Muscle layer of duodenum (tissue), 2 donors: Measurements from ENCODE around the gene EDA2R.

Source experiments
- H3K27ac ChIP-seq: one replicate; pipeline ENCODE4 v1.7.0; 2013; ENCODE audit warnings: mild to moderate bottlenecking, low read length
- H3K27me3 ChIP-seq: one replicate; pipeline ENCODE4 v1.7.0; 2013; ENCODE audit warnings: low read depth, mild to moderate bottlenecking, control low read depth, low read length
- H3K36me3 ChIP-seq, 2 donors: one replicate each; pipeline ENCODE4 v1.7.0; 2013; ENCODE audit warnings: low read length in 2 of 2, control low read depth in 1 of 2, mild to moderate bottlenecking in 1 of 2; ENCODE audit not compliant: insufficient read depth in 2 of 2, control insufficient read depth in 1 of 2
- H3K4me1 ChIP-seq, 2 donors: one replicate each; pipeline ENCODE4 v1.7.0; 2013; ENCODE audit warnings: low read length in 2 of 2, mild to moderate bottlenecking in 2 of 2, control low read depth in 1 of 2, moderate library complexity in 1 of 2; ENCODE audit not compliant: insufficient read depth in 2 of 2, control insufficient read depth in 1 of 2
- H3K4me3 ChIP-seq, 2 donors: one replicate each; pipeline ENCODE4 v1.7.0; 2013; ENCODE audit warnings: low read length in 2 of 2, low read depth in 1 of 2, mild to moderate bottlenecking in 1 of 2
- H3K9me3 ChIP-seq, 2 donors: one replicate each; pipeline ENCODE4 v1.7.0; 2013; ENCODE audit warnings: low read length in 2 of 2, control low read depth in 1 of 2, mild to moderate bottlenecking in 1 of 2; ENCODE audit not compliant: control insufficient read depth in 1 of 2
- donor health status: healthy.

EDA2R gene

DNA sequence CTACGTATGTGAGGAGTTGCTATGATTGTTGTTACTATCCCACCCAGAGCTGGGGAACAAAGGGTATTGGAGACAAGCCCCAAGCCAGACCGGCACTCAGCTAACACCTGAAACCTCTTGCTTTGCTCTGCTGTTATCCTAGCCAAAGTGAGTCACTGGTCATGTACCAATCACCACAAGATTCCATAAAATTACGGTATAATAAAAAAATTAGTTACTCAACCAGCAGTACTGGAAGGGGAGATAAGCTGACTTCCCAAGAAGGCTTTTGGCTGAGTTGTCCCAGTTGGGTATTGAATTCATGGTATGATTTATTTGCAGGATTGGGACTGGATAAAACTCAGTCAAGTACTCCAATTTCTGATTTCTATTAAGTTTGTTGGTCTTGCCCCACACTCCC is 5.3 kb downstream of the EDA2R start:
- Histone ChIP-seq H3K9me3 (no peaks in the 10 kb centered on the region), H3K27ac (no peak overlapping the region), H3K36me3 (no peaks in the 10 kb centered on the region), H3K4me1 (peaks cover 0 to 3% of the 10 kb centered on the region in 2 donors), H3K27me3 (no peaks in the 10 kb centered on the region), H3K4me3 (no peak overlapping the region)

DNA sequence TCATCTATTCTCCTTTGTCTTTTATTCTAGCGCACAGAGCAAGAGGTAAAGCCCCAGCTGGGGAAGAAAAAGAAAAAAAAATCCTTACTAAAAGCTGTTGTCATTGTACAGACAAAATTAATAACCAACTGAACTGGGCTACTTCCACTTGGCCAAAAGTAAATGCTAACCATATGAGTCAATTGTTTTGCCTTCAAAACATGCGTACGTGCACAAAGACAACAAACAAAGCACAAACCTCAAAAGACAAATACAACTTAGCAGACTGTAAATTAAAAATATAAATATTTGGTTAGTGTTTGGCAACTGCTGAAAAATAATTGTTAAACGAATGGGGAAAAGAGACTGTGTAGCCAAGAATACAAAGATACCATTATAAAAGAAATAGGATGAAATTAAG is 5.9 kb downstream of the EDA2R start:
- Histone ChIP-seq H3K36me3 (no peaks in the 10 kb centered on the region), H3K9me3 (no peaks in the 10 kb centered on the region), H3K27ac (no peak overlapping the region), H3K27me3 (no peaks in the 10 kb centered on the region), H3K4me1 (peaks cover 0 to 3% of the 10 kb centered on the region in 2 donors), H3K4me3 (no peak overlapping the region)

DNA sequence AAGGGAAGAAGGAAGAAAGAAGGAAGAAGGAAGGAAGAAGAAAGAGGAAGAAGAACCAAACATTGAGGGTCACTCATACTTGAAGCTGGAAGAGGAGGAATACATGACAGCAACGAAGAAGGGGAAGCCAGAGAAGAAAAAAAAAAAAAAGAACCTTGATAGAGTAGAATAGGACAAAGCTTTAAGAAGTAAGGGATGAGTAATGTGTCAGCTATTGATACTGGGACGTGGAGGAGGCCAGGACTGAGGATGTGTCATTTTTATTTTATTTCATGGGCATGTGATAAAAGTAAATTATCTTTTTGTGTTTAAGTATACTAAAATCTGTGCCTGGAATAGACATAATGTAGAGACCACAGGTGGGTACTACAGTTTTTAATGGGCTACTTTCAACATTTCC is 6.4 kb downstream of the EDA2R start:
- no peak overlapping the region for H3K27ac ChIP-seq
- no peak overlapping the region for H3K4me3 ChIP-seq
- peaks cover 0 to 3% of the 10 kb centered on the region in 2 donors for H3K4me1 ChIP-seq
- no peaks in the 10 kb centered on the region for H3K9me3 ChIP-seq
- H3K27me3 ChIP-seq, result no peaks in the 10 kb centered on the region
- H3K36me3 ChIP-seq, result no peaks in the 10 kb centered on the region

DNA sequence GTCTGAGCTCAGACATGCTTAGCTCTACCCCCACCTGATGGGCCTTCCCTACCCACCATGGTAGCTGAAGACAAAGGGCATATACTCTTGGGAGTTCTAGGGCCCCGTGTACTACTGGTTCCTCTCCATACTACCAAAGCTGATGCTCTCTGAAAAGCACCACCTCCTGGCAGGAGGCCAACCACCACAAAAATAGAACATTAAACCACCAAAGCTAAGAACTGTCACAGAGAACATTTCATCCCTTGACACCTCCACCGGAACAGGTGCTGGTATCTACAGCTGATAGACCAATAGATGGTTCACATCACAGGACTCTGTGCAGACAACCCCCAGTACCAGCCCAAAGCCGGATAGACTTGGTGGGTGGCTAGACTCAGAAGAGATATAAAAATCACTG is 13.4 kb downstream of the EDA2R start:
- Histone ChIP-seq H3K27ac (no peak overlapping the region), H3K9me3 (no peaks in the 10 kb centered on the region), H3K27me3 (no peaks in the 10 kb centered on the region), H3K4me3 (no peak overlapping the region), H3K4me1 (no peaks in the 10 kb centered on the region), H3K36me3 (no peaks in the 10 kb centered on the region)

DNA sequence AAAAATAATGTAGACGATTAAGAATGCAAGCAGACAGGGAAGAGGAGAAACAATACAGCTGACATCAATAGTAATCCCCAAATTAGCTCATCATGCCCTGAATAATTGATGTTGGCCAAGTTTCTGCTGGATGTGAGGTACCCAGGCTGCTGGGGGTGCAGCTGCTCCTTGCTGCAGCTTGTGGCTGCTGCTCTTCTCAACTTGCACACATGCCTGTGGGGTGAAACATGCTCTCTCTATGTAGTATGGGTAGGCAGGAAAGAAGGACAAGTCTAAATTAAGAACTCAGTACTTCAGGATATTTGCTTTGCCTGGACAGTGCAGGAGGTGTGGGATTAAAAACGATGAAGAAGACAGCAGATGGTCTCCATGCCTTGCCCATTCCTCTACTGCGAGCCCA is 16.7 kb downstream of the EDA2R start:
- Histone ChIP-seq H3K4me3 (no peak overlapping the region), H3K4me1 (no peaks in the 10 kb centered on the region), H3K36me3 (no peaks in the 10 kb centered on the region), H3K27ac (no peak overlapping the region), H3K9me3 (no peaks in the 10 kb centered on the region), H3K27me3 (no peaks in the 10 kb centered on the region)

DNA sequence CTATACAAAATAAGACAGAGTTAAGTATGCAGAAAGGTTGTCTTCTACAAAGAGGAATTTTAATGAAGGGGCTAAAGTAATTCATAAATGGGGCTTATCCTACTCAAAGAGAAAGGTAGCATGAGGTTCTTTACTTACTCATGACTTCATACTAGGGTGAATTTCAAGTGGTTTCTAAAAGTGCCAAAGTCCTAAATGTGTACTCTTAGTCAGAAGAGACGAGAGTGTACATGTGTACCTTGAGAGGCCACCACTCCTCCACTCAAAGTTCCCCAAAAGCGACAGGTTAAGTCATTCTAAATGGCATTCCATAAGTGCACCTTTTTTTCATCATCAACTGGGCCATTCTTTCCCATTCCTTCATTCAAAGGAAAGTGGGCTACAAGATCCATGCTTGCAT is 21.9 kb downstream of the EDA2R start:
- Histone ChIP-seq H3K27me3 (no peaks in the 10 kb centered on the region), H3K4me1 (no peaks in the 10 kb centered on the region), H3K9me3 (no peaks in the 10 kb centered on the region), H3K4me3 (no peak overlapping the region), H3K27ac (no peak overlapping the region), H3K36me3 (no peaks in the 10 kb centered on the region)

DNA sequence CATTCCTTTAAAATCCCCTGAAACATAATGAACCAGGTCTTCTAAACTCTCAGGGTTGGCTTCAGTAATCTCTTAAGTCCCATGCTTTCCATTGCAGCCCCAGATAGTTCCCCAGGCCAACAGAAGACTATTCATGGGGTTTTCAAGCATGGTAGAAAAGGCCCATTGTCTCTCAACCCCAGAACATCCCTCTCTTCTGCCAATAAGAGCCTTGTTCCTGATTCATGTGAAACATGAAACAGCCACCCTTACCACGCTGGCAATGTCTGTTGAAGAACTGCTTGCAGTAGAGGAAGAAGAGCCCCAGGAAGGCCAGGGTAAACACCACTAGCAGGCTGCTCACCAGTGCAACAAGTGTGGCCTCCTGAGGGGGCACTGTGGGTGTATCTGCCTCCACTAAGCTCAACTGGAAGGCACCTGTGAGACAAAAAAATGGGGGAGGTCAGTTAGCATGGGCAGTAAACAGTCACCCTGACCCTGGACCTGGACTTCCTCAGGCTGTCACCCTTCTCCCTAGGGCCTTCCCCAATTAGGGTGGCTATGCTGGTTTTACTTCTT is 36.4 kb downstream of the EDA2R start:
- H3K9me3 ChIP-seq, result no peaks in the 10 kb centered on the region
- H3K4me3 ChIP-seq, result no peak overlapping the region
- no peaks in the 10 kb centered on the region for H3K27me3 ChIP-seq
- no peak overlapping the region for H3K27ac ChIP-seq
- peaks cover 32 to 34% of the 10 kb centered on the region in 2 donors for H3K36me3 ChIP-seq
- no peaks in the 10 kb centered on the region for H3K4me1 ChIP-seq

DNA sequence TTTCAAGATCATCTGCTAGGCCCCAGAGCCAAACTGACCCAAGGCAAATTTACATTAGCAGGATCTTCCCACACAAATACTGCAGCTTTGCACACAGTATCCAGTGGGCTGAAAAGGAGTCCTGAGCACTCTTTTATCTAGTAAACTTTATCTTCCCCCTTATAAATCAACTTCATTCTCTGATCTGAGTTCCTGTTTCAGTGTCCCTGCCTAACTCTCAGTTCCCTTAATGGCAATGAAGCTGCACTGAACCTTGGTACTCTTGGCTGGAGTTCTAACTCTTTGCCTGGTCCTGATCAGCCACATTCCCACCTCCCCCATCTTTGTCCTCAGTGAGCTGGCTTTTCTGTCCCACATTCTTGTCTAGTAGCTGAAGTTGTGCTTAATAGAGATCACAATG is 37.4 kb downstream of the EDA2R start:
- H3K9me3 ChIP-seq, result no peaks in the 10 kb centered on the region
- H3K4me1 ChIP-seq, result no peaks in the 10 kb centered on the region
- H3K27me3 ChIP-seq, result no peaks in the 10 kb centered on the region
- no peak overlapping the region for H3K4me3 ChIP-seq
- no peak overlapping the region for H3K27ac ChIP-seq
- peaks cover 32 to 40% of the 10 kb centered on the region in 2 donors for H3K36me3 ChIP-seq

DNA sequence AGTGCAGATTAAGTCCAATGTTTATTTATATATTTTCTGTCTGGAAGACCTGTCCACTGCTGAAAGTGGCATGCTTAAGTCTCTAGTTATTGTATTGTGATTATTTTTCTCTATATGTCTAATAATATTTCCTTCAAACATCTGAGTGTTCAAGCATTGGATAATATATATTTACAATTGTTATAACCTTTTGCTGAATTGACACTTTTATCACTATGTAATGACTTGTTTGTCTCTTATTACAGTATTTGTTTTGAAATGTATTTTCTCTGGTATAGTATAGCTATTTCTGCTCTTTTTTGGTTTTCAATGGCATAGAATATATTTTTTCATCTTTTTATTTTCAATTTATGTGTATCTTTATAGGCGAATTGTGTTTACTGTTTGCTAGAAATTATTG is 59.7 kb downstream of the EDA2R start:
- Histone ChIP-seq H3K36me3 (no peaks in the 10 kb centered on the region), H3K4me1 (no peaks in the 10 kb centered on the region), H3K9me3 (no peaks in the 10 kb centered on the region), H3K27ac (no peak overlapping the region), H3K4me3 (no peak overlapping the region), H3K27me3 (no peaks in the 10 kb centered on the region)

DNA sequence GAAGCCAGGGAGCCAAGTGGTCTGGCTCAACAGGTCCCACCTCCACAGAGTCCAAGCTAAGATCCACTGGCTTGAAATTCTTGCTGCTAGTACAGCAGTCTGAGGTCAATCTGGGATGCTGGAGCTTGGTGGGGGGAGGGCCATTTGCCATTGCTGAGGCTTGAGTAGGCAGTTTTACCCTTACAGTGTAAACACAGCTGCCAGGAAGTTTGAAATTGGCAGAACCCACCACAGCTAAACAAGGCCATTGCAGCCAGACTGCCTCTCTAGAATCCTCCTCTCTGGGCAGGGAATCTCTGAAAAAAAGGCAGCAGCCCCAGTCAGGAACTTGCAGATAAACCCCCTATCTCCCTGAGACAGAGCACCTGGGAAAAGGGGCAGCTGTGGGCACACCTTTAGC is 84.9 kb downstream of the EDA2R start:
- H3K9me3 ChIP-seq, result no peaks in the 10 kb centered on the region

DNA sequence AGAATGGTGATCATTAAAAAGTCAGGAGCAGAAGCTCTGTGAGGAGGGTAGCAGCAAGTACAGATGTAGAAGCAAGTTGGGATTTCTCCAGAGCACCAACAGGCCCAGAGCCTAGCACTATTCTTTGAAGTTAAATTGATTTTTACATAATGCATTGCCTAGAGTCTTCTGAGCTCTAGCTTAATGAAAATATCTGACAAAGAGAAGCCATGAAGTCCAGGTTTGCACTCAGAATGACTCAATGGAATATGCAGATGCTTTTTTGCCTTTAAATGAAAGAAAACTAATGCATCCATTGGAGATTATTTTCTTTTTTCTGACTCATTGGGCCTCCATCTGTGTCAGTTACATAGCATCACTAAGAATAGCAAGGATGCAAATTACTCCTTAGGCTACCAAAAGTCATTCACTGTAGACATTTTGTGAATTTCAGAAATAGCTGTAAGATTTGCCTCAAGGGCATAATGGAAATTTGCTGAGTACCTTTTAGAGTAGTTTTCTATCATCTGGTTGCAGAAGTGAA is 91.0 kb downstream of the EDA2R start:
- H3K4me3 ChIP-seq, result no peak overlapping the region
- H3K27ac ChIP-seq, result no peak overlapping the region
- no peaks in the 10 kb centered on the region for H3K9me3 ChIP-seq
- no peaks in the 10 kb centered on the region for H3K4me1 ChIP-seq
- H3K27me3 ChIP-seq, result no peaks in the 10 kb centered on the region
- H3K36me3 ChIP-seq, result no peaks in the 10 kb centered on the region

More for the DNA sequence above, 84.9 kb downstream of the EDA2R start:
- no peaks in the 10 kb centered on the region for H3K4me1 ChIP-seq
- no peaks in the 10 kb centered on the region for H3K27me3 ChIP-seq
- H3K27ac ChIP-seq, result no peak overlapping the region
- no peaks in the 10 kb centered on the region for H3K36me3 ChIP-seq
- no peak overlapping the region for H3K4me3 ChIP-seq
